GM13976 (cell line): Measurements from ENCODE around the gene TM4SF4.

Experiments used
- DNase-seq: peaks from one replicate; pipeline ENCODE4 v3.0.0; 2012; ENCODE audit warnings: low spot score
- in situ Hi-C: fragments of 300-500 bp; cut with MboI; formaldehyde crosslinking; loops from one replicate; pipeline ENCODE4 v1.12.0; 2022; ENCODE audit warnings: low sequenced_read_pairs, mixed read lengths, inconsistent platforms; ENCODE audit not compliant: unreplicated experiment
- TF ChIP-seq, protein P1 (sequence below): IDR thresholded peaks from 2 replicates; pipeline ENCODE4 v1.5.1; 2012; ENCODE audit warnings: borderline replicate concordance, mild to moderate bottlenecking; ENCODE audit not compliant: insufficient read depth; ENCODE audit errors: extremely low read depth, missing control alignments, control extremely low read depth

The TM4SF4 gene

DNA sequence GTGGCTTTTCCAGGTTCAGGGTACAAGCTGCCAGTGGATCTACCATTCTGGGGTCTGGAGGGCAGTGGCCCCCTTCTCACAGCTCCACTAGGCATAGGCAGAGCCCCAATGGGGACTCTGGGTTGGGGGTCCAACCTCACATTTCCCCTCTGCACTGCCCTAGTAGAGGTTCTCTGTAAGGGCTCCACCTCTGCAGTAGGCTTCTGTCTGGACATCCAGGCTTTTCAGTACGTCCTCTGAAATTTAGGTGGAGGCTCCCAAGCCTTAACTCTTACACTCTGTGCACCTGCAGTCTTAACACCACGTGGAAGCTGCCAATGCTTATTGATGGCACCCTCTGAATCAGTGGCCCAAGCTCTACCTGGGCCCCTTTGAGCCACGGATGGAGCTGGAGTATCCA is 22.5 kb upstream of the TM4SF4 start:
- TF ChIP-seq, protein P1, sequence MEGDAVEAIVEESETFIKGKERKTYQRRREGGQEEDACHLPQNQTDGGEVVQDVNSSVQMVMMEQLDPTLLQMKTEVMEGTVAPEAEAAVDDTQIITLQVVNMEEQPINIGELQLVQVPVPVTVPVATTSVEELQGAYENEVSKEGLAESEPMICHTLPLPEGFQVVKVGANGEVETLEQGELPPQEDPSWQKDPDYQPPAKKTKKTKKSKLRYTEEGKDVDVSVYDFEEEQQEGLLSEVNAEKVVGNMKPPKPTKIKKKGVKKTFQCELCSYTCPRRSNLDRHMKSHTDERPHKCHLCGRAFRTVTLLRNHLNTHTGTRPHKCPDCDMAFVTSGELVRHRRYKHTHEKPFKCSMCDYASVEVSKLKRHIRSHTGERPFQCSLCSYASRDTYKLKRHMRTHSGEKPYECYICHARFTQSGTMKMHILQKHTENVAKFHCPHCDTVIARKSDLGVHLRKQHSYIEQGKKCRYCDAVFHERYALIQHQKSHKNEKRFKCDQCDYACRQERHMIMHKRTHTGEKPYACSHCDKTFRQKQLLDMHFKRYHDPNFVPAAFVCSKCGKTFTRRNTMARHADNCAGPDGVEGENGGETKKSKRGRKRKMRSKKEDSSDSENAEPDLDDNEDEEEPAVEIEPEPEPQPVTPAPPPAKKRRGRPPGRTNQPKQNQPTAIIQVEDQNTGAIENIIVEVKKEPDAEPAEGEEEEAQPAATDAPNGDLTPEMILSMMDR, result no peak
- in situ Hi-C loops, result no loop called here
- no peak for DNase-seq

DNA sequence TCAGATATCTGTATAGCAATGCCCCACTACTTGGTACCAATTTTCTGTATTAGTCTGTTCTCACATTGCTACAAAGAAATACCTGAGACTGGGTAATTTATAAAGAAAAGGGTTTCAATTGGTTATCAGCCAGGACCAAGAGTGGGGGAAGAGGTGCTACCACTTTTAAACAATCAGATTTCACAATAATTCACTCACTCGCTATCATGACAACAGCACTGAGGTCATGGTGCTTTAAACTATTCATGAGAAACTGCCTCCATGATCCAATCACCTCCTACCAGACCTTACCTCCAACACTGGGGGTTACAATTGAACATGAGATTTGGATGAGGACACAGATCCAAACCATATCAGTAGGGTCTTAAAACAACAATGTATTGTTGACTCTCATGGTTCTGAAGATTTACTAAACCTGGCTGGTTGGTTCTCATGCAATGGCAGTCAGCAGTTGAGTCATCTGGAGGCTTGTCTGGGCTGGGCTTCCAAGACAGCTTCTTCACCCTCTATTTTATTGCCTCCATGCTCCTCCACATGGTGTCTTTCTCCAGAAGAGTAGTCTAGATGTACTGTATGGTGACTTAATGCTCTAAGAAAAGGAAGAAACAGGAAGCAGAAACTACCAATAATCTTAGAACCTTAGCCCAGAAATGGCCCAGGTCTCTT is 21.2 kb upstream of the TM4SF4 start:
- in situ Hi-C loops, result no loop called here
- DNase-seq, result no peak
- TF ChIP-seq, protein P1, result no peak

DNA sequence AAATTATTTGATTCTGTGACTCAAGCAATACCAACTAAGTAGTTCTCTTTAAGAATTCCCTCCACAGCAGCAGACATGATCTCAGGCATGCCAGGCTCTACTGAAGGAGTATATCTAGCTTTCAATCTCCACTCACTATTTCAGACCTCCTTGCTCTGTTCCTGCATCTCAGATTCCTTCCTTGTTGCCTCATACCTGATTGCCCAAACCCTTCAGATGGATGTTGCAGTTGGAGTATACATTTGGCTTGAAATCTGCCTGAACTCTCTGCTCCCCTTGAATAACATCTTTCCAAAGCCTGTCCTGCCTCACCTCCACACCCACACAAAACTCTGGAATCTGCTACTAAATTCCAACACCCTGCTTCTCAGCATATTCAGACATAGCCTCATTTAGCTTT is 19.8 kb upstream of the TM4SF4 start:
- TF ChIP-seq, protein P1, result no peak
- DNase-seq, result no peak
- in situ Hi-C loops, result no loop called here

DNA sequence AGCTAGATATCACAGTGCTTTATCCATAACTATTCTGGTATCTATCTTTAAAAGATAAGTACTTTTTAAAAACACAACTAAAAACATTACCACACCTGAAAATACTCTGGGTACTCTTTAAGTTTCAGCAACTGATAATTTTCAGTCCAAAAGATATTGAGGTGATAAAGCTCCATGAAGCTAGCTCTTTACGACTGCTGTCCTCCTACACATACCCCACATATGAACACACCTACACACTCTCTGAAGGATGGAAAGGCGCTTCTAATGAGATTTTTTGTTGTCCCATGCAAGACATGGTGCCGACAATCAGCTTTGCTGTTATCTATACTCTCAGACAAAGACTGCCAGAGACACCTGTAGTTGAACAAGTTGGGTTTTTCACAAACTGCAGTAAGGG is 19.1 kb upstream of the TM4SF4 start:
- TF ChIP-seq, protein P1, result no peak
- no peak for DNase-seq
- in situ Hi-C loops, result no loop called here

DNA sequence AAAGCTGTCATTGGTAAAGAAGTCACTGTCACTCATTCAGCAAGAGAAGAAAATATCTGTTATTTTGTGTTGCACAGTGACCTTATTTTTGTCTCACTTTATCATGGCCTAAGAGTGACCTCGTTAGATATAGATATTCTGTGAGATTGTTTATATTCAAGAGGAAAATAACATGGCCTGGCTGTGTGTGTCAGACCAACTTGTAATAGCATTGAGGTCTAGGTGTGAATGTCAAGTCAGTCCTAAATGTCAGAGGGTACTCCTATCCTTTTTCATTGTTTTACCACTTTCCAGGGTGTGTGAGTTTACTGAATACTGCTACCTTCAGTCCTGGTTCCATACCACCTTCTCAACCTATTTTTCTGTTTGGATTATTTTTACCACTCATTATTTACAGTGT is 18.5 kb upstream of the TM4SF4 start:
- TF ChIP-seq, protein P1, result no peak
- in situ Hi-C loops, result no loop called here
- DNase-seq, result no peak

DNA sequence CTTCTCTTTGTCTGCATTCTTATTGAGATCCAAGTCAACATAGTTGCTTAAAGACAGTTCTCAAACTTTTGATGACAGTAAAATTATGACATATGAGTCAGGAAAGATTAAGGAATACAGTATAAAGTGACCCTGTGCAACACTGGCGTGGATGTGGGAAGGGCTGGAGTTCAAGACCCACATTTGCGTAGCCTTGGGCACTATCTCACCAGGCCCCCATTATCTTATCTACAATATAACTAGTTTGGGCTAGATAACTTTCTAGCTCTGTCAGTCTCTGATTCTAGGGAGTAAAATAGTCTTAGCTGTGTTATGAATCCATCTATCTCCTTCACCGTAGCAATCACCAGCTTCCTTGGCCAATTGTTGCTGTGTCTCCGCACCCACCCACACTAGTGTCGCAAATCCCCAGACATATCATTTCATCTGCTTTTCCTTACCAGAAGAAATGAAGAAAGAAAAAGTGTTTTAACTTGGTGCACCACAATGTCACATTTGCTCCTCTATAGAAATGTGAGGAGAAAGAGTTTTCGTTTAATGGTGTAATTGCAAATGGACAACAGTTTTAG is 14.9 kb upstream of the TM4SF4 start:
- no peak for DNase-seq
- TF ChIP-seq, protein P1, result no peak
- in situ Hi-C loops, result no loop called here

DNA sequence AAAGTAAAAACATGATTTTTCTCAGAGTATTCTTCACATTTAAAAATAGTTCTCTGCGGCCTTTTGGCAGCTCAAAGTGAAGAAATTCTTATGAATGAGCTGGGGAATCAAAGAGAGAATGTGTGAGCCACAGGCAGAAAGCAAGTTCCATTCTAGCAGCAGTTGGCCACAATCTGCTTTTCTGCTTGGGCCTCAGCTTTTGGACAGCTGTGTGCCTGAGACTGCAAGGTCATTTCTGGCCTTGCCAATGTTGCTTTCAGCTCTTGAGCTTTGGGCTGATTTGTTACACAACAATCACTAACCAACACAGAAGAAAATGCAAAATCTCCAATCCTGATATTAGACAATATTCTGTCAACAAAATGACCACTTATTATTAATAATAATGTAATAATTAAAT is 14.4 kb upstream of the TM4SF4 start:
- TF ChIP-seq, protein P1, result no peak
- in situ Hi-C loops, result no loop called here
- DNase-seq, result no peak
